H1 (cell line): ENCODE measurements around the gene ZFP1. TPM values are rescaled to one million over a fixed set of nuclear protein-coding genes. Genes with fewer than 3 reads are reported as not detected.
A peak's percentile ranks its signal among the peaks of the same experiment; 100 is the strongest.

Experiments
- CTCF ChIA-PET: fragments of 300-600 bp; sonication (Branson Sonifier 250); formaldehyde crosslinking; loops from one replicate; lab custom pipeline; 2021; ENCODE audit not compliant: partially characterized antibody; lab: Charles Lee
- POLR2A ChIA-PET: fragments of 300-600 bp; sonication (Branson Sonifier 250); formaldehyde crosslinking; loops from one replicate; lab custom pipeline; 2021; ENCODE audit warnings: inconsistent platforms; ENCODE audit not compliant: partially characterized antibody; lab: Charles Lee
- DNase-seq, 2 experiments: peaks; one replicate each; pipeline versions ENCODE4 v3.0.0 to v3.0.0-alpha.2; 2010 to 2022; ENCODE audit warnings: low spot score in 2 of 2, low read depth in 1 of 2, mixed read lengths in 1 of 2
- FAIRE-seq: peaks from 2 replicates; lab custom pipeline; 2011; peaks lifted over from hg19 to GRCh38; lab: Jason Lieb, UNC
- H2AFZ ChIP-seq: 2 replicates; pipeline ENCODE4 v1.8.1; 2012; ENCODE audit warnings: low read length, inconsistent platforms
- H2AK5ac ChIP-seq: 2 replicates; pipeline ENCODE4 v1.6.1; 2013; ENCODE audit warnings: low read depth, low read length
- H2BK120ac ChIP-seq: replicated peaks from 2 replicates; pipeline ENCODE3; 2013; ENCODE audit warnings: low read depth, low read length, inconsistent platforms
- H2BK12ac ChIP-seq: 2 replicates; pipeline ENCODE4 v1.6.1; 2013; ENCODE audit warnings: low read depth, low read length
- H2BK15ac ChIP-seq: 2 replicates; pipeline ENCODE4 v1.6.1; 2013; ENCODE audit warnings: low read length
- H2BK20ac ChIP-seq: 2 replicates; pipeline ENCODE4 v1.6.1; 2013; ENCODE audit warnings: low read length
- H2BK5ac ChIP-seq: 2 replicates; pipeline ENCODE4 v1.6.1; 2013; ENCODE audit warnings: low read depth, low read length
- H3K14ac ChIP-seq: 2 replicates; pipeline ENCODE4 v1.6.1; 2013; ENCODE audit warnings: inconsistent platforms; ENCODE audit not compliant: insufficient read length
- H3K18ac ChIP-seq: 2 replicates; pipeline ENCODE4 v1.6.1; 2013; ENCODE audit warnings: low read length; ENCODE audit errors: extremely low read depth
- H3K23ac ChIP-seq: 2 replicates; pipeline ENCODE4 v1.6.1; 2013; ENCODE audit warnings: inconsistent platforms; ENCODE audit not compliant: insufficient read length
- H3K23me2 ChIP-seq: 2 replicates; pipeline ENCODE4 v1.6.1; 2013; ENCODE audit warnings: low read depth, low read length
- H3K27ac ChIP-seq: 2 replicates; pipeline ENCODE4 v1.6.1; 2011; ENCODE audit warnings: low read depth, low read length, inconsistent platforms
- H3K27me3 ChIP-seq, 4 experiments: replicated peaks in 1 of 4; 1 replicate in 1 of 4; 2 replicates in 3 of 4; pipeline versions ENCODE4 v1.6.1 to v1.8.1; 2011 to 2013; ENCODE audit warnings: low read length in 3 of 4, mild to moderate bottlenecking in 3 of 4, inconsistent platforms in 2 of 4, mixed read lengths in 2 of 4, moderate library complexity in 1 of 4; ENCODE audit not compliant: control insufficient read depth in 3 of 4, insufficient read depth in 3 of 4; ENCODE audit errors: extremely low read depth in 1 of 4
- H3K36me3 ChIP-seq, 4 experiments: 2 replicates each; pipeline versions ENCODE4 v1.6.1 to v1.8.1; 2011 to 2013; ENCODE audit warnings: mild to moderate bottlenecking in 4 of 4, low read length in 3 of 4, moderate library complexity in 2 of 4, control low read depth in 1 of 4, inconsistent platforms in 1 of 4; ENCODE audit not compliant: insufficient read depth in 4 of 4, control insufficient read depth in 2 of 4
- H3K4ac ChIP-seq: replicated peaks from 2 replicates; pipeline ENCODE3; 2013; ENCODE audit warnings: low read length, low read depth, mixed read lengths, inconsistent platforms; ENCODE audit not compliant: insufficient read length
- H3K4me1 ChIP-seq, 4 experiments: replicated peaks in 1 of 4; 1 replicate in 1 of 4; 2 replicates in 3 of 4; pipeline versions ENCODE4 v1.6.1 to v1.8.1; 2011 to 2013; ENCODE audit warnings: low read length in 3 of 4, inconsistent platforms in 2 of 4, mixed read lengths in 1 of 4; ENCODE audit not compliant: insufficient read depth in 4 of 4, control insufficient read depth in 3 of 4
- H3K4me2 ChIP-seq, 2 experiments: 2 replicates each; pipeline versions ENCODE4 v1.6.1 to v1.8.1; 2011 to 2013; ENCODE audit warnings: low read depth in 2 of 2, low read length in 2 of 2, control low read depth in 1 of 2, inconsistent platforms in 1 of 2, mild to moderate bottlenecking in 1 of 2; ENCODE audit not compliant: insufficient read depth in 1 of 2
- H3K4me3 ChIP-seq, 4 experiments: fragments of 200-600, 300-600 bp in 1 of 4; sonication (generic), shearing (Covaris generic), sonication (Bioruptor Twin) in 1 of 4; 2 replicates each; pipeline versions ENCODE4 v1.5.1 to v1.8.1; 2011 to 2016; ENCODE audit warnings: low read length in 4 of 4, low read depth in 3 of 4, control low read depth in 2 of 4, inconsistent platforms in 2 of 4, mild to moderate bottlenecking in 2 of 4, mixed read lengths in 1 of 4, moderate library complexity in 1 of 4; ENCODE audit not compliant: insufficient read depth in 2 of 4; ENCODE audit errors: extremely low read depth in 1 of 4
- H3K56ac ChIP-seq: replicated peaks from 2 replicates; pipeline ENCODE3; 2013; ENCODE audit warnings: low read depth, mild to moderate bottlenecking, mixed read lengths, low read length, inconsistent platforms; ENCODE audit not compliant: insufficient read length
- H3K79me1 ChIP-seq: 2 replicates; pipeline ENCODE4 v1.6.1; 2013; ENCODE audit warnings: low read depth, low read length, control low read depth
- H3K79me2 ChIP-seq, 2 experiments: 2 replicates each; pipeline versions ENCODE4 v1.6.1 to v1.8.1; 2012 to 2013; ENCODE audit warnings: low read length in 2 of 2, mild to moderate bottlenecking in 2 of 2, inconsistent platforms in 1 of 2; ENCODE audit not compliant: insufficient read depth in 2 of 2, control insufficient read depth in 1 of 2
- H3K9ac ChIP-seq, 4 experiments: replicated peaks in 1 of 4; 1 replicate in 1 of 4; 2 replicates in 3 of 4; pipeline versions ENCODE4 v1.6.1 to v1.8.1; 2011 to 2013; ENCODE audit warnings: low read depth in 3 of 4, low read length in 3 of 4, control low read depth in 2 of 4, mild to moderate bottlenecking in 2 of 4, moderate library complexity in 2 of 4, inconsistent platforms in 1 of 4; ENCODE audit errors: extremely low read depth in 1 of 4
- H3K9me3 ChIP-seq, 2 experiments: 2 replicates each; pipeline versions ENCODE4 v1.6.1 to v1.8.1; 2012 to 2013; ENCODE audit warnings: mild to moderate bottlenecking in 2 of 2, moderate library complexity in 2 of 2, control low read depth in 1 of 2, inconsistent platforms in 1 of 2, low read depth in 1 of 2, low read length in 1 of 2, mixed read lengths in 1 of 2; ENCODE audit not compliant: insufficient read depth in 2 of 2
- H4K20me1 ChIP-seq, 2 experiments: replicated peaks in 1 of 2; 2 replicates each; pipeline versions ENCODE3 to v1.8.1; 2011 to 2013; ENCODE audit warnings: inconsistent platforms in 2 of 2, low read length in 2 of 2, mild to moderate bottlenecking in 1 of 2; ENCODE audit not compliant: insufficient read depth in 2 of 2, control insufficient read depth in 1 of 2
- H4K5ac ChIP-seq: 2 replicates; pipeline ENCODE4 v1.6.1; 2013; ENCODE audit warnings: low read length, low read depth, mixed read lengths, inconsistent platforms; ENCODE audit not compliant: insufficient read length
- H4K8ac ChIP-seq: 2 replicates; pipeline ENCODE4 v1.8.0; 2013; ENCODE audit warnings: mild to moderate bottlenecking, moderate library complexity, low read length, inconsistent platforms; ENCODE audit not compliant: insufficient read depth; ENCODE audit errors: extremely low read depth
- H4K91ac ChIP-seq: replicated peaks from 2 replicates; pipeline ENCODE3; 2013; ENCODE audit warnings: low read length, mixed read lengths, inconsistent platforms; ENCODE audit not compliant: insufficient read length
- ASH2L ChIP-seq: fragments of 200-600, 300-600 bp; sonication (generic); IDR thresholded peaks from one replicate; pipeline ENCODE4 v1.7.1; 2017; ENCODE audit warnings: low read length
- CHD2 ChIP-seq: IDR thresholded peaks from 2 replicates; pipeline ENCODE4 v1.6.1; 2012; ENCODE audit warnings: low read length, improper control_type of control experiment
- GABPA ChIP-seq: IDR thresholded peaks from 2 replicates; pipeline ENCODE4 v1.6.1; 2011; ENCODE audit warnings: mild to moderate bottlenecking, low read length, moderate library complexity, borderline replicate concordance; ENCODE audit not compliant: insufficient read depth
- HDAC2 ChIP-seq, 2 experiments: fragments of 300-600 bp in 1 of 2; sonication (generic) in 1 of 2; IDR thresholded peaks; 2 replicates each; pipeline ENCODE4 v1.6.1; 2011 to 2012; ENCODE audit warnings: low read depth in 2 of 2, low read length in 2 of 2, mild to moderate bottlenecking in 2 of 2, moderate library complexity in 2 of 2, borderline replicate concordance in 1 of 2, inconsistent platforms in 1 of 2
- KDM4A ChIP-seq: IDR thresholded peaks from one replicate; pipeline ENCODE4 v1.7.1; 2012; ENCODE audit warnings: low read depth, mild to moderate bottlenecking, moderate library complexity, low read length, inconsistent platforms; ENCODE audit not compliant: severe bottlenecking
- MAFK ChIP-seq: IDR thresholded peaks from 2 replicates; pipeline ENCODE4 v1.6.1; 2012; ENCODE audit warnings: low read depth, mild to moderate bottlenecking, improper control_type of control experiment, low read length
- SUZ12 ChIP-seq: fragments of 200-600 bp; sonication (generic); IDR thresholded peaks from 2 replicates; pipeline ENCODE4 v1.6.1; 2012; ENCODE audit warnings: mild to moderate bottlenecking, inconsistent platforms, low read length, moderate library complexity, mixed read lengths
- TBP ChIP-seq: IDR thresholded peaks from 2 replicates; pipeline ENCODE4 v1.6.1; 2011; ENCODE audit warnings: low read depth, low read length, improper control_type of control experiment
- WGBS, 2 experiments: shearing (Covaris generic) in 1 of 2; methylation state at CpG; one replicate each; pipeline versions ENCODE4 v1.1.6 to v1.1.7; 2013 to 2015; ENCODE audit warnings: low lambda C conversion rate in 2 of 2, mixed read lengths in 2 of 2, inconsistent platforms in 1 of 2, low coverage in 1 of 2, missing lambda C conversion rate in 1 of 2; ENCODE audit not compliant: insufficient replicate concordance in 2 of 2, insufficient coverage in 1 of 2, insufficient read length in 1 of 2; ENCODE audit errors: extremely low coverage in 1 of 2, missing lambda C conversion rate in 1 of 2; 5-methylcytosine and 5-hydroxymethylcytosine counted together
- long read RNA-seq, 2 experiments: library from RNA in 1 of 2; library from capped mRNA in 1 of 2; stranded (forward); transcript quantifications; one replicate each; pipeline ENCODE4 v2.0.0, GENCODE V29; 2021; ENCODE audit warnings: inconsistent platforms in 1 of 2
- polyA minus RNA-seq, 3 experiments: library from RNA; depleted of rRNA, polyadenylated mRNA; stranded (reverse); fragments of >200 nt; gene quantifications; 1 replicate in 2 of 3; 2 replicates in 1 of 3; pipeline ENCODE4 v1.2.3, GENCODE V29; 2011
- polyA plus RNA-seq, 7 experiments: library from polyadenylated mRNA; depleted of rRNA in 3 of 7; stranded (reverse) in 5 of 7; unstranded in 2 of 7; fragments of >200 nt in 5 of 7; fragments of 200-250 nt in 2 of 7; gene quantifications; 1 replicate in 5 of 7; 2 replicates in 1 of 7; 4 replicates in 1 of 7; pipeline versions ENCODE4 v1.2.1 to v1.2.3, GENCODE V29; 2011 to 2013; ENCODE audit warnings: missing spikeins in 2 of 7, mixed read lengths in 2 of 7
- total RNA-seq: library from RNA; stranded (reverse); fragmentation: NEBNext Ultra II Directional; extraction: Animal tissue kit (Norgen Biotek cat#: 25700); gene quantifications from 2 replicates; pipeline ENCODE4 v1.2.1, GENCODE V29; 2021

ZFP1 gene
- total RNA-seq (11.2 and 12.2 TPM in 2 replicates), polyA plus RNA-seq (2011; rRNA removed) (2.2 and 4.0 TPM in 2 replicates), polyA minus RNA-seq (2011; rRNA and poly(A)+ RNA removed) (9.4 and 15.2 TPM in 2 replicates)
- polyA plus RNA-seq (2011; cell fraction: cytosol; rRNA removed), result 4.0 TPM
- polyA plus RNA-seq (2011; cell fraction: nucleus; rRNA removed), result 4.3 TPM
- polyA plus RNA-seq (2012, experiment 1 of 2), result 5.4 to 6.7 TPM (median 5.6 TPM) in 4 replicates
- 0.64 TPM for polyA plus RNA-seq (2012, experiment 2 of 2)
- 5.5 TPM for polyA plus RNA-seq (2013, experiment 1 of 2)
- 5.5 TPM for polyA plus RNA-seq (2013, experiment 2 of 2)
- 12.6 TPM for polyA minus RNA-seq (2011; cell fraction: cytosol; rRNA and poly(A)+ RNA removed)
- 19.2 TPM for polyA minus RNA-seq (2011; cell fraction: nucleus; rRNA and poly(A)+ RNA removed)
- long read RNA-seq, experiment 1, partial matches to known transcripts, result 0 of 12 reads
- long read RNA-seq, experiment 1, other reads (novel, unspliced or antisense), result 8 of 12 reads
- long read RNA-seq, experiment 2, partial matches to known transcripts, result 0 of 2 reads
- long read RNA-seq, experiment 2, other reads (novel, unspliced or antisense), result 2 of 2 reads

DNA sequence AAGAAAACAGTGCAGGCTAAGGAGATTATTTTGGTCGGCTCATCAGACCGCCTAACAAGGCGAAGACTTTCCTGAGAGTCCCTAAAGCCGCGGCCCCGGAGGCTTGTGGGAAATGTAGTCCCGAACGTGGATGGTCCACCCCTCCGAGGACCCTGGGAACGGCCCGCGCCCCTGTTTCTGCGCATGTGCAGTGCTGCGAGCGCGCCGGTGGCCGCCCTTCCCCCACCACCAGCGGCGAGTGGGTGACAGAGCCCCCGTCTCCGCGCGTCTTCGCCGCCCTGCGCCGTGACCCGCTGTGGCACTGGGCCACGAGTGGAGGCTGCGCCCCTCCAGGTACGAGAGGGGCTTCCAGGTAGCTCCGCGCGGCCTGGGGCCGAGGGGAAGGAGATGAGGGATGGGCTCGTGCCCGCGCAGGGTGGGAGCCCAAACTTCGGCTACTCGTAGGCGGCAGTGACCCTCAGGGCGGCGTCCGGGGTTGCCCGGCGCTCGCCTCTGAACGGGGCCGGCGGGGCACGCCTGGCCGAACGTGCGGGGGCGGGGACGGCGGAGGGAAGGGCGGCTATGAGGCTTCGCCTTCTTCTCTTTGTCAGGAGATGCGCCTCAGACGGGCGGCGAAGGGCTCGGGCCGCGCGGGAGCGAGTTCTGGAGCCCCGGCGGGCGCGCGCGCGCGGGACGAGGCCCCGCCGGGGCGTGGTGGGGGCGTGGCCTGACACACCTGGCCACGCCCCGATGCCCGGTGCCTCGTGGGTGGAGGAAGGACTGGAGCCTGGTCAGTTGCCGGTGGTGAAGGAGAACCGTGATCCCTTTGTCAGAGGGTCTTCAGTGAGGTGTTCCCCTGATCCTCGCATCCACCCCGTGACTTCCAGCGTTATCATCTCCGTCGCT, at the start of gene ZFP1:
TSS of gene ZFP1 (plus strand) at position 214 of the 885 bp plus-strand sequence. CDS start 4,428 bp downstream, outside the sequence.
- Histone ChIP-seq H2AFZ (peak within 1 kb of the TSS; percentile 65; the same call in 1 of the 2 replicates), H2BK5ac (peak within 1 kb of the TSS; percentile 98), H3K4ac (peak within 1 kb of the TSS; percentile 78), H4K20me1 (no peaks in the 10 kb centered on the region), H3K36me3 (peaks cover 3 to 9% (median 4%) of the 10 kb centered on the region in 4 experiments; a peak in 7 of 8 replicates), H3K27ac (peak within 1 kb of the TSS; percentile 81), H3K14ac (peak within 1 kb of the TSS; percentile 98), H3K56ac (peak within 1 kb of the TSS; percentile 99), H3K79me2 (peaks cover 6 to 47% of the 10 kb centered on the region in 2 experiments), H2BK120ac (peak within 1 kb of the TSS; percentile 99), H3K23ac (no peak within 1 kb of the TSS), H3K4me1 (no peaks in the 10 kb centered on the region; a peak in 1 of 7 replicates), H2BK20ac (no peak within 1 kb of the TSS), H3K9me3 (peaks cover 2 to 8% of the 10 kb centered on the region in 2 experiments; a peak in 1 of 4 replicates), H3K18ac (peak within 1 kb of the TSS; percentile 100), H3K4me3 (peak within 1 kb of the TSS; percentile 78 to 92 (median 90)), H3K9ac (peak within 1 kb of the TSS; percentile 65 to 82 (median 81)), H4K8ac (peak within 1 kb of the TSS; percentile 98), H2AK5ac (peak within 1 kb of the TSS; percentile 66; the same call in 1 of the 2 replicates), H2BK15ac (peak within 1 kb of the TSS; percentile 96), H3K23me2 (peaks cover 2% of the 10 kb centered on the region), H2BK12ac (peak within 1 kb of the TSS; percentile 63; the same call in 1 of the 2 replicates), H3K79me1 (peaks cover 4% of the 10 kb centered on the region; the same call in 1 of the 2 replicates), H4K5ac (peak within 1 kb of the TSS; percentile 99), H4K91ac (peak within 1 kb of the TSS; percentile 94), H3K27me3 (no peaks in the 10 kb centered on the region), H3K4me2 (peak within 1 kb of the TSS; percentile 85 to 86)
- peak; percentile 80 to 98 for DNase-seq
- WGBS, 2 experiments, result 2% methylated on average over 47 of the region's 93 CpGs; no CpG with 5 or more reads in 1 of the 2 experiments
- ChIA-PET POLR2A (no interaction called here), CTCF (no interaction called here)
- FAIRE-seq, result peak; percentile 39
- TF ChIP-seq ASH2L (peak; percentile 85), CHD2 (no peak), KDM4A (peak; percentile 94), SUZ12 (peak; percentile 28; the same call in 1 of the 2 replicates), GABPA (no peak), TBP (0 out of 2 replicates have a peak, but pooled peaks have one; percentile 28), HDAC2 (IDR thresholded peaks at IDR 0.05; ENCODE audit: borderline replicate concordance in 1 of 2, low read depth in 2 of 2, low read length in 2 of 2) (peak; percentile 87 to 90; a peak in 2 of 4 replicates), MAFK (no peak)
